Activated CD8-positive, alpha-beta memory T cell treated with anti-CD3 and anti-CD28 coated beads for 1 hour (primary cell): Measurements from ENCODE around the gene TTC13.

Experiments
- DNase-seq, 2 donors: peaks; one replicate each; pipeline ENCODE4 v3.0.0-alpha.2; 2020; ENCODE audit warnings: low read depth in 1 of 2; ENCODE audit errors: extremely low read depth in 1 of 2

Gene TTC13

DNA sequence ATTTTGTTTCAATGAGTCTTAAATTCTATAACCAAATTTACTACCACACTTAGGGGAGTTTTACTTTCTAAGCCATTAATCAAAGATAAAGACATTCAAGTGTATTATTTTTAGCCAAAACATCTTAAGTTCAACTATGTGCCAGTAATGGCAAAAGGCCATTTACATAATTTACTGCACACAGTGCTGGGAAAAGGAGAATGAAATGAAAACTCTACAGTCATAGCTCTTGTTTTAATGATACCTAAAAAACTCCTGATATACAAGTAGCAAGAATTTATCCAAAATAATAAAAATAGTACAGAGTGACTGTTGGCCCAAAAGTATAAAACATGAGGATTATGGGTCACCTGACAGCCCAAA, 67.9 kb downstream of the TTC13 start:
- DNase-seq: no peak

DNA sequence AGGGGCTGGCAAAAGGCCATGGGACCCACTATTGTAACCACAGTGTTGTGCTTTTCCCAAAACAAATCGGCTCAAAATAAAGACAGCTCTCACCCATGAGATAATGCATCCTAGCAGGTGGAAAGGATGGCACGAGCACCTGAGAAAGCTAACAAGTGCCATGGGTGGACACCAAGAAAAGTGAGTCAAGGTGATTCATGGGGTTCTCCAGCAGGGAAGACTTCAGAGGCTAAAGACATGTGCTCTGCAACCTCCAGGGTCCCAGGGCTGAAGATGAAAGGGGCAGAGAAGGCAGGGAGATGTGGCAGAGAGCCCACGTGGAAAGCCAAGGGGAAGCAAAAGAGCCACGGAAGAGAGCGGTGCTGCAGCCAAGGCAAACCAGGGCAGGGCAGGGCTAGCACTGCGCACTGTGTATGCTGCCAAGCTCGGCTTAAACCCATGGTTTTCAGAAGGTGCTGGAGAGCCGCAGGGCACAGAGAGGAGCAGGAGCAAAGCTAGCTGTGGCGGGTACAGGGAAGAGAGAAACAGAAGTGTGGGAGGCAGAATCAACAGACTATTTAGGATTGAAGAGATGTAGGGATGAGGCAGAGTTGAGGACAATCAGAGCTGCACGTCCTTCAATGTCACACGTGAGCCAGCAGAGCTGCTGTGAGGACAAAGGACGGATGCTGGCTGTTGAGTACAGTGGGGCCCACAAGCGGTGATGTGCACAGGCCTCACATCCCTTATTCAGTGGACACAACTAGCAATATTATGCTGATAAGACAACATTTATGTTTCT, 68.5 kb downstream of the TTC13 start:
- no peak for DNase-seq

DNA sequence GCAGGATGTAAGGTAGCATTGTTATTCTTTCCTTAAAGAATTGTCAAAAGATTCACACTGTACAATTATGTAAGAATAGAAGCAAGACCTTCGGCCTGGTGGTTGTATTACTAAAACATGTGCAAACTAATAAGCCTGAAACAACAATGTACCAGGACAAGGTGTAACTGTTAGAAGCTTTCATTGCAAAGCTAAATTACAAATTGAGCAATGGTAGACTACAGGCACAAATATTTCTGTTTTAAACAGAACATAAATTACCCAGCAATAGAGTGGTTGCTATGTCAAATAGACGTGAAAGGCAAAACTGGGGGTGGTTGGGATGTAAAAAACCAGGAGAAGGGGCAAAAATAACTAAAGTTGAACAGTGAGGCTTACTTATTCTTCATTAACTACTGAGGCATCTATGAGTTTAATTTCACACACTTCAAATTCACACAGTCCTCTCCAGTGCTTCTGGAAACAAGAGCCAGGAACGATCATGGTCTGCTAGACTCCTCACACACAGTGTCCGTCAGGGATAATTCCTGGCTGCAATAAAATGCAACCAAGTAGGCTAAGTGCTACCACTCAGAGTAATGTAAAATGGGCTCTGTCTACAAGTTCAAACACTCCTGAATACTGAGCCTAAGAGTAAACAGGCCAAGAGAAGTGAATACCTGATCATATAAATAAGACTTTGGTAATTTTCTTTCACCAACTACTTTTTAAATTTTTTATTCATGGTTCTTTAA, 71.0 kb downstream of the TTC13 start:
- no peak for DNase-seq

DNA sequence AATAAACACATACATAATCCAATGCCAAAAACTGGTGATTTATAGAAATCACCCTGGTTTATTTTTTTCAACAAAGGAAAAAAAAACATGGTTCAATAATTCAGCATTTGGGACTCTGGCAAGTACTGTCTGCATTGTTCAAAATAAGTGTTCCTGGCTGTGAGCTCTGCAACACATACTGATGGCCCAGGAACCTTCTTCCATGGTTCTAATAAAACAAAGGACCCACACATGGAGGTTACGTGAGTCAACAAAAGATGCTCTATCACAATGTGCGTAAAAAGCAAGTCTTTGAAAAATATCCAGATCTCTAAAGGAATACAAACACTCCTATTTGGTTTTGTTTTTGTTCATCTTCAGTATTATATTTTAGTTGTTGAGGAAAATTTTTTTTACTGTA, 72.4 kb downstream of the TTC13 start:
- no peak for DNase-seq

DNA sequence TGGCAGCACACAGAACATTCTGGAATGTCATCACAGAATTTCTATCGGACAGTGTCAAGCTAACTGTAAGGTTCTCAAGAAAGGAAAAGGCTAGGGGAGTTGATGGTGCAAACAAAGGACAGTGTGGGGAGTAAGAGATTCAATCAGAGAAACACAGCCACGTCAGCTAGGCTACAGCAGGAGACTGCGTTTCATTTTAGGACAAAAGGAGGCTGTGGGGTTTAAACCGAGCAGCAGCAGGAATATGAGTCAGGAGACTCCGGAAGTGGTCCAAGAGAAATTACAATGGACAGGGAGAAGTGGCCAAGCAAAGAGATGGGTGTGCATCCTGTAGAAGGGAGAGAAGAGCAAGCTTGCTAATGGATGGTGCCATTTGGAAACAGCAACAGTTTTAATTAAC, 72.9 kb downstream of the TTC13 start:
- no peak for DNase-seq

DNA sequence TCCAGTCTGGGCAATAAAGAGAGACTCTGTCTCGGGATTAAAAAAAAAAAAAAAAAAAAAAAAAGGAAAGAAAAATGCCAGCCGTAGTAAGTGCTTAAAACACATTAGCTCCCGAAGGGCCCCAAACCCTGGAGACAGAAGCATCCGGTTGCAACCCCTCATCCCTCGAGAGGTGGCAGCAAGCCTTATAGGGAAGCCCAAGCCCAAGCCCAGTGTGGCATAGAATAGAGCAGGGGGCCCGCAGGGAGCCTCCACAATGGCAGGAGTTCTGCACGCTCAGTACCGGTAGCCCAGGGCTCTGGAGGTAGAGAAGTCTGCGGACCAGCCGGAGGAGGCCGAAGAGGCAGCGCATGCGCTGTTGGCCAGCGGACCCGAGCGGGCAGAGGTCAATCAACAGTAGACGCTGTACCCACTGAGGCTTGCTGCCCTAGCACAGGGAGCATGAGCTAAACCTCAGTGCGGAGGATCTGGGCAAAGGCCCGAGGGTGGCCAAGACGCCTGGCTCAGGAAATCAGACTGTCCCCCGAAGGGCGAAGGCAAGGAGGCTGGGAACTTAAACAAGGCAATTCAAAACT, 76.2 kb downstream of the TTC13 start:
- no peak for DNase-seq

DNA sequence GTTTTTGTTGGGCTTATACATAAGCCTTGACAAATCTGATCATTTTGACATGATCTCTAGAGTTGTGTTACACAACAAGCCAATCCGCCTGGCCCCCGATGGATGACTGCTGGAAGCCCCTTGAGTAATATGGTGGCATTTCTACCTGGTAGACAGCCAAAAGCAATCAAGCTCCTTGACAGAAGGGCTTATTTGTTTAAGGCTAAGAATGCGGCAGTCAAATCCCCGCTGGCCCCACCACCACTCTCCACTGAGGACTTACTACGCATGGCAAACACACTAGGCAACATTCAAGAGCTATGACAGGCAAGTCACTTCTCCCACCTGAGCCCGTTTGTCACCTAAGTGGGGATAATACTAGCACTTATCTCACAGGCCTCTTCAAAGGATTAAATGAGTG, 77.0 kb downstream of the TTC13 start:
- no peak for DNase-seq

DNA sequence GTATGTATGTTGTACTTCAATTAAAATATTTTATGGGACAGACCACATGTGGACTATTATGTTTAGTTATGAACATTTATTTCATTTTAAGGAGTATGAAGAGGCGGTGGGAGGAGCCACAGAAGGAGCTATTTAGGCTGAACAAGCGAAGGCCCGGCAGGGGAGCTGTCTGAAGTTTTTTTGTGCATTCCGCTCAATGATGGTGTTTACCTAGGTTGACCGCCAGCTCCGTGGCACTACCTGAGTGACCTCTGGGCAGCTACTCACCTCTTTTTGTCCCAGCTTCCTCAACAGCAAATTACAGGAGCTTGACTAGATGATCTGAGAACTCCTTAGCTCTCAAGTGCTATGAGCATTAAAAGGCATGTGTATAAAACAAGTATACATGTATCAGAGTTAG, 77.7 kb downstream of the TTC13 start:
- no peak for DNase-seq

DNA sequence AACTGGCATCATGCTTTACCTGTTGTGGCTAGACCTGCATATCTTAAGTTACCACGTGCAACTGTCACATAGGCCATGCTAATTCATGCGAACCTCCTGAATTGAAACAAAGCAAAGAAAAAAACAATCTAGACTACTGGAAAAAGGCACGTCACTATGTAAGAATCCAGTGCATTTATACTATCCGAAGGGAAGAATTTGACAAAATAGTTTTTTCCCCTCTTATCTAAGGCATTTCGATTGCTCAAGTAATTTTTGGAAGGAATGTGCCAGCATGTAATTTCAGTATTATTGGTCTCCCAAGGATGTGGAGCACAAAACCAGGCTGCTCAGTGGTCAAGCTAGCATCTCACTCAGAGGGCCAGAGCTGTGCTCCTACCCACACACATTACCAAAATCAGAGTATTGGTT, 78.8 kb downstream of the TTC13 start:
- DNase-seq: no peak

DNA sequence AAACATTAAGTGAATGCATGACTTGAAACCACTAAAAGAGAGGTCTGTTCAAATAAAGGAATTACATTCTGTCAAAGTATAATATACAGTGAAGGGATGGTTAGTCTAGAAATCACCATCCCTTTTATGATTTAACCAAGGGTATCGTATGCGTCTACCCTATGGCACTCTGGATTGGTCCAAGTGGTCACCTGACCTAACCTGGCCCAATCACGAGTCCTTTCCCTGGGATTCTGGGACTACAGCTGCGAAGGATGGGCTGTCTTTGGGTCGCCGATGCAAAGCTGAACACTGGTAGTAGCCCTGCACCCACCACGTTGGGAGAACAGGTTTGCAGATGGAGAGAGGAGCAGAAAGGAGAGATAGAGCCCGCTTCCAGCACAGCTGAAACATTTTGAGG, 79.9 kb downstream of the TTC13 start:
- DNase-seq: no peak

DNA sequence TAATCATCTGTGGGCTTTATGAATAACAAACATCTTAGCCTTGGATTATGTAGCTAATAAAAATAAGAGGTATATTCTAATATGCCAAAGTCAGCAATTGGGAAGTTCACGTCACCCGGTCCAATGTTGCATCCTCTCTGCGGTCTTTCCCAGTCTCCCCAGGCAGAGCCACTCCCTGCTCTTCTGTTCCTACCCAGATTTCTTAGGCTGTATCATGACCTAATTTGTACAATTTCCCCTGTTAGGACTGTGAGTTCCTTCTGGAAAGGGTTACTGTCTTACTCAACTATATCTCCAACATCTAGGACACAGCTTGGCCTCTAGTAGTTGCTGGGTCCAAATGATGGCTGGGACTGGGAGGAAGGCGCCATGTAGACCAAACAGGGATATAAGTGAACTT, 80.5 kb downstream of the TTC13 start:
- no peak for DNase-seq

DNA sequence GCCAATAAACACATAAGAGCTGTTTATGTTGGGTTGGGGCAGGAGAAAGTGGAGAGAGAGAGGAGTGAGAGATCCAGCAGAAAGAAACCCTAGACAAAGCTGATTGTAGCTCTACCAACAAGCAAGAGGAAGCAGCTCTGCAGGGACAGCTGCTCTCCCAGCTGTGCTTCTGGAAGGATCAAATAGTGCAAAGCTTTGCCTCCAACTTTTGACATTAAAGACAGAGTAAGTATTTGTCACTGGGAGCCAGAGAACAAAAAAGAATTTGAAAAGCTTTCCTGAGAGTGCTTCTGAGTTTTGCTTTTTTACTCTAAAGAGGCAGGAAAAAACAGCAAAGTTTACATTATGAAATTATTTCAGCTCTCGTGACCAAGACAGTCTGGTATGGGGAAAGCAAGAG, 81.9 kb downstream of the TTC13 start:
- no peak for DNase-seq

DNA sequence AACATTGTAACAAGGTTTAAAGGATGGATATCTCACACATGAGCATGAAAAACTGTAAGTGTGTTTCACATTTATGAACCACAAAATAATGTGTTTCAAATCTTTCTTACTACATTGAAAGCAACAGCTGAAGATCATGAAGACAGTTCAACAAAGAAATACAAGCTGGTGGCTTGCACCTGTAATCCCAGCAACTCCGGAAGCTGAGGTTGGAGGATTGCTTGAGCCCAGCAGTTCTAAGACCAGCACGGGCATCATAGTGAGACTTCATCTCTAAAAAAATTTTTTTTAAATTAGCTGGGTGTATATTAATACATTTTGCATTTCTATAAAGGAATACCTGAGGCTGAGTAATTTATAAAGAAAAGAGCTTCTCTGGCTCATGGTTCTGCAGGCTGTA, 83.2 kb downstream of the TTC13 start:
- no peak for DNase-seq

DNA sequence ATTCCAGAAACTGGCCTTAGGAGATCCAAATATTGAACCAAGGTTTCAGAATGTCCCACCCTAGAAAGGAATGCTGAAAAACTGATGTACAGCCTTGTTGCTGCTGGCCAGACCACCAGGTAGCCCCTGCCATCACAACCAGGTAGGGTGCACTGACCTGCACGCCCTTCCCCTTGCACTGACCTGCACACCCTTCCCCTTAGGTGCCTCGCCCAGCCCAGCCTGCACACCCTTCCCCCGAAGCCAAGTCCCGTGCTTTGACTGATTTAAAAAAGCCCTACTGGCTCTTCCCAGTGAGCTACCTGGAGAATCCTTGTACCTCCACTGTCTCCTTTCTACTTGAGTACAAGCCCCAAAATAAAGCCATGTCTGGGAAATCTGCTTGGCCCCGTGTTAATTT, 84.0 kb downstream of the TTC13 start:
- no peak for DNase-seq

DNA sequence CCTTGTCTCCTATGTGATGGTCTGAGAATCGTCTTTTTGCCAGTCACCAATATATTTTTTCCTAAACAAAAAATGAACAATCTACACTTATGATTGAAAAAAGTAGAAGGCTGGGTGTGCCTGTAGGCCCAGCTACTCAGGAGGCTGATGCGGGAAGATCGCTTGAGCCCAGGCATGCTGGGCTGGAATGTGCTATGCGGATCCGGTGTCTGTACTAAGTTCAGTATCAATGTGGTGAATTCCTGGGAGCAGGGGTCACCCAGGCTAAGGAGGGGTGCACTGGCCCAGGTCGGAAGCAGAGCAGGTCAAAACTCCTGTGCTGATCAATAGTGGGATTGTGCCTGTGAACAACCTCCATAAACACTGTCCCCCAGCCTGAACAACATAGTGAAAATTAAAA, 84.6 kb downstream of the TTC13 start:
- DNase-seq: no peak

DNA sequence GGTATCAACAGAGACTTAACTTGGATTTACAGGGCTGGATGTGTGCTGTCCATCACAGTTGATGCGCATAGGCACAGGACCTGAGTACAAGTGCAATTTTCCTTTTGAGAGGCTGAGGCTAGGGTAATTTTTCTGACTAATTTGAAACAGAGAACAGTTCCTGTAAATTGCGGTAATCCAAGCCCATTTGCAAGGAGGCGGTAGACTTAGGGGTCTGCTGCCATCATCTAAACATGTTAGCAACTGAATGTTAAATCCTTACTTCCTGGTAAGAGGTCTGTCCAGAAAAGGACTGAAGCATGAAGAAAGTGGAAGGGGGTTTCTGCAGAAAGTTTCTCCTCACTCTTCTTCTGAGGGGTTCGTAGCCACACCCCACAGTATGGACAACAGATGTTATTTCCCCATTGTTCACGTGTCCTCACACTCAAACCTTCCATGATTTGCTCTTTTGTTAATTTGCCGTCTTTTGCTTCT, 86.6 kb downstream of the TTC13 start:
- no peak for DNase-seq

DNA sequence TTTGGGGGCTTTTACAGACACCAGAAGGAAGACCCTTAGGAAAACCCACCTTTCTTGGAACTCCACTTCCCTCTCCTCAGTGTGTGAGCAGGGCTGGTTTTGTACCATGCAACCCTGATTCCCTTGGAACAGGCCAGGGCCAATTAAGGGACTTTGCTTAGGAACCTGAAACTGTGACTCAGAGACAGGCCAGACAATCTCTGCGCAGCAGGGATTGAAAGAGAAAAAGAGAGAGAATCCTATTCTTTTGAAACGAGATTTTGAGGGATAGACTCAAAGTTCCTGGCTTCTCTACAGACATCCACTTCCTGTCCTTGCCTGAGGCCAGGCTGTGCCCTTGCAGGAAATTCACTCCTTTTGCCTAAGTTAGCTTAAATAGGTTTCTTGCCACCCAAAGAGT, 87.2 kb downstream of the TTC13 start:
- DNase-seq: no peak

DNA sequence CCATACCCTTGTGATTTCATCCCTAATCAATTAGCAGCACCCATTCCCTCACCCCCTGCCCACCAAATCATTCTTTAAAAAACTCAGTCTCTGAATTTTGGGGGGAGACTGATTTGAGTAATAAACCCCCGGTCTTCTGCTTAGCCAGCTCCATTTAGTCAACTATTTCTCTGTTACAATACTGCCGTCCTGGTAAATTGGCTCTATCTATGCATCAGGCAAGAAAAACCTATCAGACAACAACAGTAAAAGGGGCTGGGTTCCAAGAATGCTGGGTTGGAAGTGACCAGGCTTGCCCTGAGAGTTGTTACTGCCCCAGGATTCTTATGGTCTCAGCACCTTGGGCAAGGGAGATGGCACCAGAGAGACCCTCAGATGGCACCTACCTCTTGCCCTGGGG, 94.0 kb downstream of the TTC13 start:
- no peak for DNase-seq

DNA sequence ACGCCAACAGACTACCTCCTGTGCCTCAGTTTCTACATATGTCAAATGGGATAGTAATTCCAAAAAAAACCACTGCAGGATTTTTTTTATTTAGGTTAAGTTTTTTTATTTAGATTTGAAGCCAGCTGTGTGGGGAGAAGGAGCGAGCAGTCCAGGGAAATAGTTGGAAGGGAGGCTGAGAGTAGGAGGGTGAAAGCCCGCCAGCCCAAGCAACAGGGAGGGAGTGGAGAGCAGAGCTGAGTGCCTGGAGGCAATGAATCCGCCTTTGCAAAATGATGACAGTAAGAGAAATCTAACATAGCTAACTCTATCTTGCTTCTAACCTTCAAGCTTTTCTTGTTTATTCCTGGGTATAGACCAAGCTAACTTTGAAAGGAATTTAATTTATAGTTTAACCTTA, 94.7 kb downstream of the TTC13 start:
- no peak for DNase-seq

DNA sequence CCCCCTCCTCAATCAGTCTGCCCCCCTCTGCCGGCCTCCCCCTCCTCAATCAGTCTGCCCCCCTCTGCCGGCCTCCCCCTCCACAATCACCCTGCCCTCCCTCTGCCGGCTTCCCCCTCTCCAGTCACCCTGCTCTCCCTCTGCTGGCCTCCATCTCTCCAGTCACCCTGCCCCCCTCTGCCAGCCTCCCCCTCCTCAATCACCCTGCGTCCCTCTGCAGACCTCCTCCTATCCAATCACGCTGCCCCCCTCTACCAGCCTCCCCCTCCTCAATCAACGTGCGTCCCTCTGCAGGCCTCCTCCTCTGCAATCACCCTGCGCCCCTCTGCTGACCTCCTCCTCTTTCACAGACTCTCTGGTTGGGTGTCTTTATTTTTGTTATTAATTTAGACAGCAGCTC, 98.9 kb downstream of the TTC13 start:
- no peak for DNase-seq

DNA sequence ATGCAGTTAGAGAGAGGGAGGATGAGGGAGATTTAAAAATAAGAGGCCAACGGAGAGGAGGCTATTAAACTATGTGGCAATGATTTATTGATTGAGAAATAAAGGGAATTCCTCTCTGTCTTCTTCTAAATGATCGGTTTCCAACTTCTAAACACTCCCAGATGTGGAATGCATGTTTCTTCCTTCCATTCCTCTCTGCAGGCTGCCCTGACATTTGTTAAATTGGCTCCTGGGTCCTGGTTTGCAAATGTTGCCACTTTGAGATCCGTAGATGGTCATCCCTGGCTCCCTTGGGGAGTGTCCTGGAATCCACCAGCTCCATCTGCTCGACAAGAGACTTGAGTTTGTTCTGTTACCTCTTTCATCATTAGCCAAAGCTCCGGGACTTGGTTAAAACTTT, 100.1 kb downstream of the TTC13 start:
- no peak for DNase-seq

DNA sequence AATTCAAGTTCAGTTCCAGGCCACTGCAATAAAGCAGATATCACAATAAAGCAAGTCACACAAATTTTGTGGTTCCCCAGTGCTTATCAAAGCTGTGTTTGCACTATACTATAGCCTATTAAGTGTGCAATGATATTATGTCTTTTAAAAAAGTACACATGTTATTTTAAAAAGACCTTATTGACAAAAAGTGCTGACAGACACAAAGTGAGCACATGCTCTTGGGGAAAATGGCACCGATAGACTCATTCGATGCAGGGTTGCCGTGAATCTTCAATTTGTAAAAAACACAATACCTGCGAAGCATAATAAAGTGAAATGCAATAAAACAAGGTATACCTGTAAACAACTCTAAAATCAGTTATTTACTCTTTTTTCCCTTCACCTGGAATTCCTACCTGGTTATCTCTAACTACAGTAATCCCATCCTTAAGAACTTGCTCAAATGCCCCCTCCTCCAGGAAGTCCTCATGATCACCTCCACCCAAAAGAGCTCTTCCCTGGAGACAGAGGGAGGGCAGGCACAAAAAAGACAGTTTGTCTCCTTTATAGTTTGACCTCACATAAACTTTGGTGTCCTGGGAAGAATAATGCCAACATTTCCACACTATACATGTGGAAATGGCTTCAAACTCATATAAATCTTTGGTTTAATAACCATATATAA, 100.6 kb downstream of the TTC13 start:
- DNase-seq: no peak
